Measurements from ENCODE around the gene PIR.

The PIR gene

GRCh38 chrX:15349046-15349445, 144.1 kb downstream of the PIR start:
- DNase-seq (ENCODE audit: low read depth in 2 of 2): no peak

GRCh38 chrX:15345976-15346375, 147.2 kb downstream of the PIR start:
- no peak for DNase-seq (ENCODE audit: low read depth in 2 of 2)

- no peak for DNase-seq (ENCODE audit: low read depth in 2 of 2)
Measured at GRCh38 chrX:15344106-15344505, 149.0 kb downstream of the PIR start.

- DNase-seq (ENCODE audit: low read depth in 2 of 2): no peak
Measured at GRCh38 chrX:15343075-15343476, 150.1 kb downstream of the PIR start.

- no peak for DNase-seq (ENCODE audit: low read depth in 2 of 2)
Measured at GRCh38 chrX:15340867-15341266, 152.3 kb downstream of the PIR start.

- DNase-seq (ENCODE audit: low read depth in 2 of 2): peak in 1 of 2 donors; percentile 10
Measured at GRCh38 chrX:15336023-15336413, 157.1 kb downstream of the PIR start.

GRCh38 chrX:15335135-15336022, 157.8 kb downstream of the PIR start, which contains the start of gene PIGA:
Gene PIGA, minus strand, starts transcription at chrX:15335523. Its CDS starts 3,593 bp downstream, at chrX:15331930.
- peak; percentile 78 to 85 for DNase-seq (ENCODE audit: low read depth in 2 of 2)
